GM21737 (cell line): ENCODE data around the gene CIDEB.
A peak's percentile ranks its signal among the peaks of the same experiment; 100 is the strongest.
"Not testable (repeated sequence)": the region's sequence is repeated elsewhere in the genome, so short reads cannot be mapped to it uniquely, and the experiment has no call there.

Experiments
- ATAC-seq: cut with Tn5 transposase; IDR thresholded peaks from one replicate; pipeline ENCODE4 v1.9.1; 2021; ENCODE audit warnings: mild to moderate bottlenecking, moderate library complexity; ENCODE audit not compliant: unreplicated experiment

CIDEB gene

DNA sequence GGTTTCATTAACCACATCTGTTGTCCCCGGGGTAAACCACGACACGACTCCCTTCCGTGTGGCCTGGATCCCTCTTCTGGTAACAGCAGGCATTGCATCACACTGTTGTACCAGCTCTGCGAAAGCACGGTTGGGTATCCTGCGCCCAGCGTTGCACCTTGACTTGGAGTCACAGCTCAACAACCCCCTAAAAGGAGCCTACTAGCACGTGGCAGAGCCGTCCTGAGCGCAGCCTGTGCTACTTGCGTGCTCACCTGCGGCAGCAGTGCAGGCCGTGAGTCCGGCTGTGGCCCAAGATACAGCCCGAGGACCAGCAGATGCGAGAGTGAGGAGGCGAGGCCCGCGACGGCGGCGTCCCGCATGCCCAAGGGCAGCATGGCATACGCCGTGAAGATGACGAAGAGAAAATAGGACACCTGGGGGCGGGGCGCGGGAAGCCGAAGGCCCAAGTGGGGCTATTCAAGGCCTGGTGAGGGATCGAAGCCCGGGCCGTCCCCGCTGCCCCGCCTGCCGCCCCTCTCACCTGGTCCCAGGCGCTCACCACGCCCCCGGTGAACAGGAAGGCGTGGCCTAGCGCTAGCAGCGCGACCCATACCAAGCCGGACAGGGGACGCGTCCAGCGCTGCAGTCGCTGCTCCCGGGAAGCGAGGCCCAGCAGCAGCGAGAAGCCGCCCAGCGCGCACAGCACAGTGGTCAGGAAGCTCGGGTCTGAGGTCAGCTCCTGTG is 24.7 kb upstream of the CIDEB start:
- ATAC-seq, result peak; percentile 83

DNA sequence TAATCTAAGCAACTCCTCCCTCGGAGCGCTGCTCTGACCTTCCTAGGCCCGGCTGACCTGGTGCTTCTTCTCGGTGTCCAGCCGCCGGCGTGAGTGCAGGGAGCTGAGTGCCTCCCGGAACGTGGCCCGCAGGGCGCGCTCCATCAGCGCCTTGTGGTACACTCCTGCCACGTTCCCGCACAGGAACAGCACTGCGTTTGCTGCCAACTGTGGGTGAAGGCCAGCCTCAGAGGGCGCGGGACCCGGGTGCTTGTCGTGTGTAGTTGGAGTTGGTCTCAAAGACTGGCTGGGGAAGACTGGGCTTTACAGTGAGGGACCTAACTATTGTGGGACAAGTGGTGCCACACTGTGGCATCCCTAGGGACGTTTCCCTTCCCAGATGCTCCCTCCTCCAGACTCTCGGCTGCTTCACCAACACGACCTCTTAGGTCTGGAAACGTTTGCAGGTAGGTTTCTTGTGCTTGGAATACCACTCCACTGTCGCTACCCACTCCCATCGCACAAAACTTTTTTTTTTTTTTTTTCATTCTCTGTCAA is 24.0 kb upstream of the CIDEB start:
- no peak for ATAC-seq

DNA sequence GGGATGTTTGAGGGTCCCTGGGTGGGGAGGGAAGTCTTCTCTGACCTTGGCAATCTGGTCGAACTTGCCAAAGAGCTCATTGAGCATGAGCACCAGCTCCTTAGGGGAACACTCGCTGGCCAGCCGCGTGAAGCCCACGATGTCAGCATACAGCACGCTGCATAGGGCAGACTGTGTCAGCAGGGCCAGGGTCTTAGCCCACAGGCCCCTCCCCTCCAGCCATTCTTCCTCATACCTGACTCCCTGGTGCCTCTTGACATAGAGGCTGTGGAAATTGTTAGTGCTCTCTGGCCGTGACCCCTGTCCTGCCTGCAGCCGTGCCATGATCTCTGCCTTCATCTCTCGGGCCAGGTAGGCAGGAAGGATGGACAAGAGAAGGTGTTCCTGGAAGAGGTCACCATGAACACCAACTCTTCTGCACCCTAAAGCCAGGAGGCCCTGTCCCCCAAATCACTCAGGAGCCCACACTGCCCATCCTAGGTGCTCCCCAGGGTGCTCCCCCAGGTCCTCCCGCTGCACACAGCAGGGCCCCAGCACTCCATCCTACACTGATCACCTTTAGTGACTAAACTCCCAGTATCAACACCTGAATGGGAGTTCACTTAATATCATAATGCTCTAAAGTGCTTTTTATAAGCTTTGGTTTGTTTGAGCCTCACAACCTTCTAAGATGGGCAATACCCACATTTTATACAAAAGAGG is 23.3 kb upstream of the CIDEB start:
- ATAC-seq, result no peak

DNA sequence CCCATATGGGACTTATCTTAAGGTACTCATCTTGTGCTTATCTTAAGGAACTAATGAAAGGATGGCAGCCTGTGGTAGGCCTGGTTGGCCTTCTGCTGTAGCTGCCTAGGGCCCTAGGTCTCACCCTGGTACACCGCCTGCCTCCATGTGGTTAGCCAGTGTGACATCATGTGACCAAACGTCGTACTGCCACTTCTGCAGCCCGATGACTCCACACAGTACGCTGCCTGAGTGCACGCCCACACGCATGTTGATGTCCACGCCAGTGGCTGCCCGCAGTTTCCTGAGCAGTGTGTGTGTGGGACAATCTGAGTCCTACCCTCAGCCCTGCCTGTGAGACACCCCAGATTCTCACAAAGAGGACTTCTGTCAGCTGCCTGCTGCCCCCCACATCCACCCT is 22.0 kb upstream of the CIDEB start:
- no peak for ATAC-seq

DNA sequence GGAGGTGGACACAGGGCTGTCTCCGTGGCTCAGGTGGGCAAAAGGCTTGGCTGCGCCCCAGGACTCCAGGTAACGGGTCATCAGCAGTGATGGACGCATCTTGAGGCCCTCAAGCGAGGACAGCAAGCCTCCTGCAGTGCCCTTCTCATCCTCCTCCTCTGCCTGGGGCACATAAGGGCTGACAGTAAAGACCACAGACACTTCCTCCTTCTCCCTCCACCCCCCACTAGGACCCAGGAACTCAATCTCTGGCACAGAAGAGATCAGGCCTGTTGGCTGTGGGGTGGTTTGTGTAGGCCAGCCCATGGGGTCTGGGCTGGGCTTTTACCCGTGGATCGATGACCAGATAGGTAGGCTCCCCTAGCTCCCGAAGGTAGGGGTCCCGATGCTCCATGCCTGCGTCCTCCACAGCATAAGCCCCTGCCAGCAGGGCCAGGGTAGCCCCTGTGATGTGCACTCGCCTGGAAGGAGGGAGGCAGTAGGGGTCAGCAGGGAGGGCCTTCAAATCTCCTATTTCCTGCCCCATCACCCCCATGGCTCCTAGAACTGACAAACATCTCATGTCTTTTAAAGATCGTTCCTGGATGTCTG is 21.4 kb upstream of the CIDEB start:
- no peak for ATAC-seq

DNA sequence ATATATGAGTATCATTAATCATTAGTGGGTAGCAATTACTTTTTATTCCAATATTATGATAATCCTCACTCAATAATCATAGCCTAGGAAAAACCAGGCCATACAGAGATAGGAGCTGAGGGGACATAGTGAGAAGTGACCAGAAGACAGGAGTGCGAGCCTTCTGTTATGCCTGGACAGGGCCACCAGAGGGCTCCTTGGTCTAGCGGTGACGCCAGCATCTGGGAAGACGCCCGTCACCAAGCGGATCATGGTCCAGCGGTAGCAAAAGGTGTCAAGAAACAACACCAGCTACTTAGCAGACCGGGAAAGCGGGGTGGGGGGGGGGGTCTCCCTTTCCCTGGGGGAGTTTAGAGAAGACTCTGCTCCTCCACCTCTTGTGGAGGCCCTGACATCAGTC is 20.1 kb upstream of the CIDEB start:
- not testable (repeated sequence) for ATAC-seq

DNA sequence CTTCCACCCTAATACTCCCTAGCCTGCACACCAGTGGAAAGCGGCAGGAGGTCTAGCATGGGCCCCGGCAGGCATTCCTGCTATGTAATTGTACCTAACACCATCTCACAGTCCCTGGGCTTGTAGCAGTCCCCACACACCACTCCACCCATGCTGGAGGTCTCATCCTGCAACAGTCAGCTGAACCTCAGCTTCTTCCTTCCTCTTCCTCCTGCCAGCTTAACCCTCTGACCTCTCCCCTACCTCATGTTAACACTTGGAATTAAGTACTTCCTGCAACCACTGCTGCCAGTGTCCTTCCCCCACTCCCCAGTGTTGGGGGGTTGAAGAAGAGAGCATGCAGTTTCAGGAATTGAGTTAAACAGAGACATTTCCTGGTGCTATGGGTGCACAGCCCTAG is 19.5 kb upstream of the CIDEB start:
- no peak for ATAC-seq

DNA sequence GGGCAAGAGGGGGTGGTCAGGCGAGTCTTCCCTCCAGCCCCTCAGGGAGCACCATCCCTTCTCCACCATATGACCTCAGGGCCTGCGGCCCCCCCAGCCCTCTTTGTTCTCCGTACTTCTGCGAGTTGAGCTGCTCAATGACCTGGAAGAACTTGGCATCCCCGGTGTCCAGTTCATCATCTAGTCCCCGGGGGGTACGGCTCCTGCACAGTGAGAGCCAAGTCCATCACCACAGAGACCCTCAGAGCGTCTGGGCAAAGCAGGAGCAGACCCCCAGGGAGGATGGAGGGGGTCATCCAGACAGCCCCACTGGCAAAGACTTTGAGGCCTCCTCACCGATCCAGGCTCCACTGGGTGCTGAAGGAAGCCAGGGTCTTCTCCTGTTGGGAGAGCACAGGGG is 18.2 kb upstream of the CIDEB start:
- no peak for ATAC-seq

DNA sequence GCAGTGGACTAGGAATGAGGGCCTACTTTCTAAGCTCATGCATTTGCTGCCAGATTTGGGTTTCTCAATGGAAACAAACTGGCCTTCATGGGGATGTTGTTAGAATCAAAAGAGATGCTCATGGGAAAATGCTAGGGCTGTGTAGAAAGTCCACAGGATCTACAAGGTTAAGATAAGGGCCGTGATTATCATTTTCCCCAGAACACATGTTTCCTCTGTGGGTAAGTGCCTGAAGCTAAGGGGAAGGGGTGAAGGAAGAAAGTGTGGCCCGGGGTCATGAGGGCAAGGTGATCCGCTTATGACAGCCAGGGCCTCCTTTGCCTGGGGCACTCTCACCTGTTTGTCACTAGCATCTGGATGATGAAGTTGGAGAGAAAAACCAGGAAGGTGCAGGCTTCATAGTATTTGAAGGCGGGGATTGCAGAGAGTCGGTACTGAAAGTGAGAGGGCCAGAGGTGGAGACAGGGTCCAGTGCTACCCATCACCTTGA is 17.3 kb upstream of the CIDEB start:
- no peak for ATAC-seq

DNA sequence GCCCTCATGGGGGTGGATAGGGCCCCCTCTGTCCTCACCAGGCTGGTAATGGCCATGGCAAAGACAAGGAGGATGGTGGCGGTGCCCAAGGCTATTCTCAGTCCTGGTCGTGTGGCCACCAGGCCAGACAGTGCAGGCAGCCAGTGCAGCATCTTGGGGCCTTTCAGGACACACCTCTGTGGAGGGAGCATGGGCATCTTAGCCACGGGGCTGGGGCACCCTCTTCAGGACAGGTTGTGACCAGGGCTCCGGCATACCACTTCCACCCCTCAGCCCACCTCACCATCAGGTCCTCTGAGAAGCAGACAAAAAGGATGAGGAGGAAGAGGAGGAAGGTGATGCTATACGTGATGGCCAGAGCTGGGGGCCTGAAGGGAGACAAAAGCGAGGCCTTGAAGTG is 16.2 kb upstream of the CIDEB start:
- no peak for ATAC-seq

DNA sequence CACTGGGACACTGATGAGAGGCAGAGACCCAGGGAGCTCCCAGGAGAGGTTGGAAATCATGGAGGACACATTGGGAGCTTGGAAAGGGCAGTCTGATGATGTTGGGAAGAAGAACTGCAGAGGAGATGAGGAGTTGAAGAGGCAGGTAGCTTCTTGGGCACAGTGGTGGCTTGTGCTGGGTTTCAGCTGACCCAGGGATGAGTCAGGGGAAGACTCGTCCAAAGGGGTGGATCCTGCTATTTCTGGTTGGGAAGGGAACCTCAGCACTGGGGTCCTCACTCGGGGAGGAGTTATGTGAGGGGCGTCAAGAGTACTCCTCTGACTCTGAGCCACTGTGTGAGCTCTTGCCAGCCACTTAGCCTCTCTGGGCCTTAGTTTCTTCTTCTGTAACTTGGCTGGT is 15.6 kb upstream of the CIDEB start:
- no peak for ATAC-seq

DNA sequence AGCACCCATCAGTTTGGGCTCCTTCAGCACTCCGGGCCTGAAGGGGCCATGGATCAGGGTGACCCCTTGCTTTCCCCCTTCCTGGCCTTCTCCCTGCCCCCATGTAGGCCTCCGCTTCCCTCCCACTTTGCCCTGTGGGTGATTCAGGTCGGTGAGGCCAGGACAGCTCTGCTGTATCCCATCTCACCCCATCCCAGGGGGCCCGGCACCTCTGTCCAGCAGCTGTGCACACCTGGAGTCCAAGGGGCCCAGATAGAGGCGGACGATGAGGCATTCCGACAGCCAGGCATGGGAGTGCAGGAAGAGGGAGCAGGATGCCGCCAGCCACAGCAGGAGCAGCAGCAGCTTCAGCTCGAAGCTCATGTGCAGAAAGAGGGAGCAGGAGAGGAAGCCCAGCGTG is 14.9 kb upstream of the CIDEB start:
- ATAC-seq, result no peak

DNA sequence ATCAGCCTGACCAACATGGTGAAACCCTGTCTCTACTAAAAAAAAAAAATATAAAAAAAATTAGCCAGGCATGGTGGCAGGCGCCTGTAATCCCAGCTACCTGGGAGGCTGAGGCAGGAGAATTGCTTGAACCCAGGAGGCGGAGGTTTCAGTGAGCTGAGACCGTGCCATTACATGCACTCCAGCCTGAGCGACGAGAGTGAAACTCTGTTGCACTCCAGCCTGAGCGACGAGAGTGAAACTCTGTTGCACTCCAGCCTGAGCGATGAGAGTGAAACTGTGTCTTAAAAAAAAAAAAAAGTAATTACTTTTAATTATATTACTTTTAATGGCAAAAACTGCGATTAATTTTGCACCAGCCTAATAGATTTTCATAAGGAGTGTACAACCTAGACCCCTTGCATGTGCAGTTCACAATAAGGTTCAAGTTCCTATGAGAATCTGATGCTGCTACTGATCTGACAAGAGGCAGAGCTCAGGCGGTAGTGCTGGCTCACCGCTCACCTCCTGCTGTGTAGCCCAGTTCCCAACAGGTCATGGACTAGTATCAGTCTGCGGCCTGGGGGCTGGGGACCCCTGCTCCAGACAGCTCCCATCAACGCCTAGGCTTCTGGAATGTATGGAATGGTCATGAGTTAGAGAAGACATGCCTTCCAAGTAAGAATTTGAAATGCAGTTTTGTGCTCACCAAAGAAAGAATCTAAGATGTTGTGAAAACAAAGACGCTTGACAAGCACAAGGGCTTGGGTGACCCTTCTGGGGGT is 13.6 kb upstream of the CIDEB start:
- ATAC-seq, result no peak

DNA sequence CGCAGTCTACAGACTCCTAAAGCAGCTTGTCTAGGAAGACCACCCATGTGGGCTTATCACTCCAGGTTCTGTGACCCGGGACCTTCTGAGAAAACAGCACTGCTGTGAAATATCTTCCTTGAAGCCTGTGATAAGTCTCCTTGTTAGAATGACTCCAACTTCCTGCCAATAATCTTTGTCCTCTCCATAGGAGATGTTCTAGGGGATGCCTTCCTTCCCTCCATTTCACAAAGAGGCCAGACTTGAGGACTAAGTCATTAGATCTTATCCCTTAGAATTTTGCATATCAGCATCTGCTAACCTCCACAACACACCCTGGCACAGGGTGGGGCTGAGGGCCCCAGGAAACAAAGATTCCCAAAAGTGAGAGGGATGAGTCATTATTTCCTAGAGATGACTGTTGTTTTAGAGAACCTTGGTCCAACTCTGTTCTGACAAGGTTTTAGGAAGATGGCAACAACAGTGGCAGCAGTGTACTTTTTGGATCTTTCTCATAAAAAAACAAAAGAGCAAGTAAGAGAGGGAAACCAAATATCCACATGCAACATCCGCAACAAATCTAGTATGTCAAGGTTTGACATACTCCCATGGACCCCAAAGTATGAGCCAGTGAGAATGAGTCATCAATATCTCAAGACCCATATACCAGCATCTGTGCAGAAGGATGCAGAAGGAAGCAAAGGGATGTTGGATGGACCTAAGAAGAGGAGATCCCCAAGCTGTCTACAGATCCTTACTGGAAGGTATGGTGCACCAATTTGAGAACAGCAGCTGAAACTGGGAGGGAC is 9.6 kb upstream of the CIDEB start:
- no peak for ATAC-seq

DNA sequence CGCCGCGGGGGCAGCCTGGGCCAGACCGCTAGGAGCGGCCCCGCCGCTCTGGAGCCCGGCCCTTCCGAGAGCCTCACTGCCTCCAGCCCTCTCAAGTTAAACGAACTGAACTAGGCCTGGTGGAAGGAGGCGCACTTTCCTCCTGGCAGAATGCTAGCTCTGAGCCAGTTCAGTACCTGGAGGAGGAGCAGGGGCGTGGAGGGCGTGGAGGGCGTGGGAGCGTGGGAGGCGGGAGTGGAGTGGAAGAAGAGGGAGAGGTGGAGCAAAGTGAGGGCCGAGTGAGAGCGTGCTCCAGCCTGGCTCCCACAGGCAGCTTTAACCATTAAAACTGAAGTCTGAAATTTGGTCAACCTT is 8.8 kb upstream of the CIDEB start:
- ATAC-seq, result no peak

DNA sequence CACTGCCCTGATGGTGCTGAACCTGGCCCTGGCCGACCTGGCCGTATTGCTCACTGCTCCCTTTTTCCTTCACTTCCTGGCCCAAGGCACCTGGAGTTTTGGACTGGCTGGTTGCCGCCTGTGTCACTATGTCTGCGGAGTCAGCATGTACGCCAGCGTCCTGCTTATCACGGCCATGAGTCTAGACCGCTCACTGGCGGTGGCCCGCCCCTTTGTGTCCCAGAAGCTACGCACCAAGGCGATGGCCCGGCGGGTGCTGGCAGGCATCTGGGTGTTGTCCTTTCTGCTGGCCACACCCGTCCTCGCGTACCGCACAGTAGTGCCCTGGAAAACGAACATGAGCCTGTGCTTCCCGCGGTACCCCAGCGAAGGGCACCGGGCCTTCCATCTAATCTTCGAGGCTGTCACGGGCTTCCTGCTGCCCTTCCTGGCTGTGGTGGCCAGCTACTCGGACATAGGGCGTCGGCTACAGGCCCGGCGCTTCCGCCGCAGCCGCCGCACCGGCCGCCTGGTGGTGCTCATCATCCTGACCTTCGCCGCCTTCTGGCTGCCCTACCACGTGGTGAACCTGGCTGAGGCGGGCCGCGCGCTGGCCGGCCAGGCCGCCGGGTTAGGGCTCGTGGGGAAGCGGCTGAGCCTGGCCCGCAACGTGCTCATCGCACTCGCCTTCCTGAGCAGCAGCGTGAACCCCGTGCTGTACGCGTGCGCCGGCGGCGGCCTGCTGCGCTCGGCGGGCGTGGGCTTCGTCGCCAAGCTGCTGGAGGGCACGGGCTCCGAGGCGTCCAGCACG is 8.2 kb upstream of the CIDEB start:
- no peak for ATAC-seq

DNA sequence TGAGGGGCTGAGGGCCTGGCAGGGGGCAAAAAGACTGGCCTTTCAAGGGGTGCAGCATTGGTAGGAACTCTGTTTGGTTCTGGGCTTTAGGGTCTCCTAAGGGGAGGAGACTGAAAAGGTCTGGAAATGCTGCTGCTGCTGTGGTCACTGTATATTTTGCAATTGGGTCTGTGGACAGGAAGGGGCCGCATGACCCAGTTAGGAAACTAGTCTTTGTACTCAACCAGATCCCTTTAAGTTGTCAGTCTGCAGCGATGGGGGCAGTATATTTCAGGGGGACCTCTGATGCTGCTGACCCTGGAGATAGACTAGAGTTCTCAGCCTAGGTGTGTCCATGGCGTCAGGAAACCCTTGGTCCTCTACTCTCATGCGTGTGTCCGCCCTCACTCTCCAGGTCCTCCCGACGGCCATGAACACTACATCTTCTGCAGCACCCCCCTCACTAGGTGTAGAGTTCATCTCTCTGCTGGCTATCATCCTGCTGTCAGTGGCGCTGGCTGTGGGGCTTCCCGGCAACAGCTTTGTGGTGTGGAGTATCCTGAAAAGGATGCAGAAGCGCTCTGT is 7.5 kb upstream of the CIDEB start:
- ATAC-seq, result no peak

DNA sequence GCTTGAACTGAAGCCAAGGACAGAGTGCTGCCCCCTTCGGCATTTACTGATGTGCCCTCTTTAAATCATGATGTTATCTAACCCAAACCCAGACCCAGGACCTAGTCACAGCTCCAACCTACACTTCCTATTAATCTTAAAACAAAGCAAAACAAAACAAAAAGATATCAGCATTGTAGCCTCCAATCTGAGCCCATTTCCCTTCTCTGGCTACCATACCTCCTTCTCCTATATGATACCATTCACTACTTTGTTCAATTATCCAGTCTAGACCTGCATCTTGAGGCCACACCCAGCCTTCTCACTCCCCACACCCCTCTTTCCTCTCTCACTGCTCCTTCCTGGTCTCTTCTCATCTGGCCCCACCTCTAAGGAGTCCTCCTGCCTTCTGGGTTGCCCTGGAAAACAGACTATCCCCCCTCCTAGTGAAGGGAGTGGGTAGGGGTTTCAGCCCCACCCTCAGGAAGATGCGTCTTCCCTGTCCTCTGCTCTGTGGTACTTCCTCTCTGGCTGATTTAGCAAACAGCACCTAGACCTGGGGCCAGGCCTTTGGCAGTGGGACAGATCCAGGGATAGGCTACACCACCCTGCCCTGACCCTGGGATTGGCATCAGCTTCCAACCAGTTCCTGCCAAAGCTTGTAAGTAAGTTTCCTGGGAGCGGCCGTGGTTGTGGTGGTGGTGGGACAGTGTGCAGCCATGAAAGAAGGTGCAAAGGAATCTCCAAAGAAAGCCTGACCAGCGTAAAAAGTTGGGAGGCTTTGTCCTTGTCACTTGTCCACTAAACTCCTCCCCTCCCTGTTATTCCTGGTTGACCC is 6.8 kb upstream of the CIDEB start:
- no peak for ATAC-seq

DNA sequence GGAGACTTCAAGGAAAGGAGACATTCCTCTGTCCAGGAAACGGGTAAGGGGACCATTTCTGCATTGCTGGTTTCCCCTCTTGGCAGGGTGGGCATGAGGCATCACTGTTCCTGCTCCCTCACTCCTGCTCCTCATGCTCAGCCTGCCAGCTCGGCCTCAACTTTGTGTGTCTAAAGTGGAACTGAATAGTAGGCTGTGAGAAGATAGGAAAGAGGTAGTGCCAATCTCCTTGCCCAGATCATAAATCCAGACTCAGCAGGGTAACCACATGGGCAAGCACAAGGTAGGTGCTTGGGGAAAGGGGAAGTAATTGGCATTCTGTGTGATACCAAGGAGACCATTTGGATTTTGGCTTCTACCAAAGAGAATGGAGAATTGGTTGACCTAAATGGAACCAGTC is 6.1 kb upstream of the CIDEB start:
- no peak for ATAC-seq
